Stimulated activated CD8-positive, alpha-beta memory T cell treated with anti-CD3 and anti-CD28 coated beads, Interleukin-4, amount 100 ng/mL, for 1 hour (primary cell): ENCODE measurements around the gene CRLF3.
"Not testable (repeated sequence)": the region's sequence is repeated elsewhere in the genome, so short reads cannot be mapped to it uniquely, and the experiment has no call there.

Experiments used
- DNase-seq, 2 donors: peaks; one replicate each; pipeline ENCODE4 v3.0.0-alpha.2; 2020; ENCODE audit warnings: low read depth in 2 of 2, low spot score in 1 of 2

CRLF3 gene

DNA sequence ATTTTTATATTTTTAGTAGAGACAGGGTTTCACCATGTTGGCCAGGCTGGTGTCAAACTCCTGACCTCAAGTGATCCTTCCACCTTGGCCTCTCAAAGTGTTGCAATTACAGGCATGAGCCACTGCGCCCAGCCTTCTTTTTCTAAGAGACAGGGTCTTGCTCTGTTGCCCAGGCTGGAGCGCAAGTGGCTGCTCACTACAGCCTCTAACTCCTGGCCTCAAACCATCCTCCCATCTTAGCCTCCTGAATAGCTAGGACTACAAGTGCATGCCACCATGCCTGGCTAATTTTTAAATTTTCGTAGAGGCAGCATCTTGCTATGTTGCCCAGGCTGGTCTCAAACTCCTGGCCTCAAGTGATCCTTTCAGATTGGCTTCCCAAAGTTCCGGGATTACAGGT lies 76.9 kb downstream of the CRLF3 start:
- DNase-seq: not testable (repeated sequence)

DNA sequence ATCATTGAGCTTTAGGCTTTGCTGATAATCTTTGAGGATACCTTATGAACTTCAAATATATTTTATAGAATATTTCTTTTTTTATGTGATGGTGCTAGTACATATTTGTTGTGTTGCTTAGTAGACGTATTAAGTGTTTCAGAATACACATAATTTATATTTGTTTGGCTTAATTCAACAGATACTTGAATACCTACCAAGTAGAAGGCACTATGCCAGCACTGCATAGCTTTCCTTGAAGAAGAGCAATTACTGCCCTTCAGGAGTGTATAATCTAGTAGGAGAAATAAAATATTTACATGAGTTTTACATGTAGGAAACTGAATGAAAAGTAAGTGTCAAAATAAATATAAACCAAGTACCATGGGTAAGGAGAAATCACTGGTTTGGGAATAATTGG lies 81.8 kb downstream of the CRLF3 start:
- DNase-seq: not testable (repeated sequence)

DNA sequence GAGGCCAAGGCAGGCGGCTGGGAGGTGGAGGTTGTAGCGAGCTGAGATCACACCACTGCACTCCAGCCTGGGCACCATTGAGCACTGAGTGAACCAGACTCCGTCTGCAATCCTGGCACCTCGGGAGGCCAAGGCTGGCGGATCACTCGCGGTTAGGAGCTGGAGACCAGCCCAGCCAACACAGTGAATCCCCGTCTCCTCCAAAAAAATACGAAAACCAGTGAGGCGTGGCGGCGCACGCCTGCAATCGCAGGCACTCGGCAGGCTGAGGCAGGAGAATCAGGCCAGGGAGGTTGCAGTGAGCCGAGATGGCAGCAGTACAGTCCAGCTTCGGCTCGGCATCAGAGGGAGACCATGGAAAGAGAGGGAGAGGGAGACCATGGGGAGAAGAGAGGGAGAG lies 88.1 kb downstream of the CRLF3 start:
- not testable (repeated sequence) for DNase-seq

DNA sequence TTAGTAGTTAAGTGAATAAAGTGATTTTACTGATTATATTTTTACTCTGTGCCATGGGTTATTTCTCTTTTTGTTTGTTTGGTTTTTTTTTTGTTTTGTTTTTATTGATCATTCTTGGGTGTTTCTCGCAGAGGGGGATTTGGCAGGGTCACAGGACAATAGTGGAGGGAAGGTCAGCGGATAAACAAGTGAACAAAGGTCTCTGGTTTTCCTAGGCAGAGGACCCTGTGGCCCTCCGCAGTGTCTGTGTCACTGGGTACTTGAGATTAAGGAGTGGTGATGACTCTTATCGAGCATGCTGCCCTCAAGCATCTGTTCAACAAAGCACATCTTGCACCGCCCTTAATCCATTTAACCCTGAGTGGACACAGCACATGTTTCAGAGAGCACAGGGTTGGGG lies 88.8 kb downstream of the CRLF3 start:
- not testable (repeated sequence) for DNase-seq

DNA sequence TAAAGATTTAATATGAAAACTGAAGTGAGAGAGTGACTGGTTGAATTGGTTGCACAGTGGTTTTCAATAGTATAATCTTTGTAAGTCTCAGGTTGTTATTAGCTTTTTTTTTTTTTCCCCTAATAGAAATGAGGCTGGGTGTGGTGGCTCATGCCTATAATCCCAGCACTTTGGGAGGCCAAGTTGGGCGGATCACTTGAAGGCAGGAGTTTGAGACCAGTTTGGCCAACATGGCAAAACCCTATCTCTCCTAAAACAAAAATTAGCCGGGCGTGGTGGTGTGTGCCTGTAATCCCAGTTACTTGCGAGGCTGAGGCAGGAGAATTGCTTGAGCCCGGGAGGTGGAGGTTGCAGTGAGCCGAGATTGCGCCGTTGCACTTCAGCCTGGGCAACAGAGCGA lies 89.3 kb downstream of the CRLF3 start:
- DNase-seq: not testable (repeated sequence)

DNA sequence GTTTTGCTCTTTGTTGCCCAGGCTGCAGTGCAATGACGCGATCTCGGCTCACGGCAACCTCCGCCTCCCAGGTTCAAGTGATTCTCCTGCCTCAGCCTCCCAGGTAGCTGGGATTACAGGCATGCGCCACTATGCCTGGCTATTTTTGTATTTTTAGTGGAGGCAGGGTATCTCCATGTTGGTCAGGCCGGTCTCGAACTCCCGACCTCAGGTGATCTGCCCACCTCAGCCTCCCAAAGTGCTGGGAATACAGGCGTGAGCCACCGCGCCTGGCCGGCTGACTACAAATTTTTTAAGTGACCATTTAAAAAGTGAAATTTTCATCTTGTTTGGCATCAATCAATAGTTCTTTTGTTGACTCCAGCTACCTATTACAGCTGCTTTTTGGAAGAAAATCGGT lies 90.3 kb downstream of the CRLF3 start:
- DNase-seq: not testable (repeated sequence)
